Prostate gland (tissue), 2 donors: ENCODE data around the gene USP24.

Experiments
- CTCF ChIP-seq, 4 experiments: fragments of 200-600 bp in 2 of 4; fragments of 450-650 bp in 2 of 4; sonication (generic) in 2 of 4; IDR thresholded peaks; 1 replicate in 3 of 4; 2 replicates in 1 of 4; pipeline ENCODE4 v1.5.1; 2016 to 2019; ENCODE audit warnings: antibody characterized with exemption in 4 of 4, mild to moderate bottlenecking in 2 of 4, moderate library complexity in 2 of 4
- POLR2A ChIP-seq: fragments of 450-650 bp; IDR thresholded peaks from one replicate; pipeline ENCODE4 v1.6.1; 2016; ENCODE audit warnings: antibody characterized with exemption, mild to moderate bottlenecking

- TF ChIP-seq POLR2A (no peak), CTCF (IDR thresholded peaks at IDR 0.05) (no peak)
Observed at GRCh38 chr1:55061000-55061705, 154.0 kb downstream of the USP24 start.
